GM03348 (cell line): ENCODE measurements around the gene SLC17A5.
A peak's percentile ranks its signal among the peaks of the same experiment; 100 is the strongest.
"Not testable (repeated sequence)": the region's sequence is repeated elsewhere in the genome, so short reads cannot be mapped to it uniquely, and the experiment has no call there.

Source experiments
- DNase-seq: peaks from one replicate; pipeline ENCODE4 v3.0.0; 2012; ENCODE audit warnings: low spot score

SLC17A5 gene

GRCh38 chr6:73653571-73654424, at the start of gene SLC17A5:
Gene SLC17A5, minus strand, starts transcription at chr6:73653992. Its CDS starts 106 bp downstream, at chr6:73653886.
- DNase-seq, result peak; percentile 97

GRCh38 chr6:73703466-73703865, 49.7 kb upstream of the SLC17A5 start:
- no peak for DNase-seq

GRCh38 chr6:73702444-73702843, 48.7 kb upstream of the SLC17A5 start:
- no peak for DNase-seq

GRCh38 chr6:73699676-73700459, 46.1 kb upstream of the SLC17A5 start:
- no peak for DNase-seq

GRCh38 chr6:73696966-73697655, 43.3 kb upstream of the SLC17A5 start:
- no peak for DNase-seq

GRCh38 chr6:73695619-73696421, 42.0 kb upstream of the SLC17A5 start, which contains the start of gene CD109:
Gene CD109, plus strand, starts transcription at chr6:73696203. Its CDS starts 13 bp downstream, at chr6:73696216.
- DNase-seq, result peak; percentile 79

- peak; percentile 51 for DNase-seq
Measured at GRCh38 chr6:73694711-73695411, 41.1 kb upstream of the SLC17A5 start.

- DNase-seq, result no peak
Measured at GRCh38 chr6:73691512-73691911, 37.7 kb upstream of the SLC17A5 start.

GRCh38 chr6:73690056-73690455, 36.3 kb upstream of the SLC17A5 start:
- DNase-seq, result no peak

- DNase-seq, result no peak
Measured at GRCh38 chr6:73688351-73688750, 34.6 kb upstream of the SLC17A5 start.

- DNase-seq, result not testable (repeated sequence)
Measured at GRCh38 chr6:73683574-73683973, 29.8 kb upstream of the SLC17A5 start.

- DNase-seq, result peak; percentile 9
Measured at GRCh38 chr6:73680289-73680918, 26.6 kb upstream of the SLC17A5 start.

- not testable (repeated sequence) for DNase-seq
Measured at GRCh38 chr6:73679846-73680245, 26.1 kb upstream of the SLC17A5 start.

- DNase-seq, result no peak
Measured at GRCh38 chr6:73679009-73679408, 25.2 kb upstream of the SLC17A5 start.

GRCh38 chr6:73675466-73676098, 21.8 kb upstream of the SLC17A5 start:
- DNase-seq, result peak; percentile 86

- no peak for DNase-seq
Measured at GRCh38 chr6:73671911-73672685, 18.3 kb upstream of the SLC17A5 start.

- no peak for DNase-seq
Measured at GRCh38 chr6:73669005-73669404, 15.2 kb upstream of the SLC17A5 start.

- no peak for DNase-seq
Measured at GRCh38 chr6:73667798-73668197, 14.0 kb upstream of the SLC17A5 start.

- DNase-seq, result no peak
Measured at GRCh38 chr6:73666393-73666792, 12.6 kb upstream of the SLC17A5 start.
